Prostate gland (tissue), 2 donors: ENCODE results near the gene SEMA6B.

Experiments used
- CTCF ChIP-seq, 4 experiments: fragments of 200-600 bp in 2 of 4; fragments of 450-650 bp in 2 of 4; sonication (generic) in 2 of 4; IDR thresholded peaks; 1 replicate in 3 of 4; 2 replicates in 1 of 4; pipeline ENCODE4 v1.5.1; 2016 to 2019; ENCODE audit warnings: antibody characterized with exemption in 4 of 4, mild to moderate bottlenecking in 2 of 4, moderate library complexity in 2 of 4
- POLR2A ChIP-seq: fragments of 450-650 bp; IDR thresholded peaks from one replicate; pipeline ENCODE4 v1.6.1; 2016; ENCODE audit warnings: antibody characterized with exemption, mild to moderate bottlenecking
- POLR2AphosphoS5 ChIP-seq: sonication (generic); formaldehyde crosslinking; IDR thresholded peaks from one replicate; pipeline ENCODE4 v1.6.1; 2017; ENCODE audit warnings: antibody characterized with exemption

- TF ChIP-seq POLR2AphosphoS5 (no peak), POLR2A (no peak), CTCF (IDR thresholded peaks at IDR 0.05) (no peak)
These were observed 21.4 kb downstream of the SEMA6B start for GRCh38 chr19:4537953-4538600.
